ENCODE measurements around the gene PLIN1.
A peak's percentile ranks its signal among the peaks of the same experiment; 100 is the strongest.
"Not testable (repeated sequence)": the region's sequence is repeated elsewhere in the genome, so short reads cannot be mapped to it uniquely, and the experiment has no call there.

PLIN1 gene

DNA sequence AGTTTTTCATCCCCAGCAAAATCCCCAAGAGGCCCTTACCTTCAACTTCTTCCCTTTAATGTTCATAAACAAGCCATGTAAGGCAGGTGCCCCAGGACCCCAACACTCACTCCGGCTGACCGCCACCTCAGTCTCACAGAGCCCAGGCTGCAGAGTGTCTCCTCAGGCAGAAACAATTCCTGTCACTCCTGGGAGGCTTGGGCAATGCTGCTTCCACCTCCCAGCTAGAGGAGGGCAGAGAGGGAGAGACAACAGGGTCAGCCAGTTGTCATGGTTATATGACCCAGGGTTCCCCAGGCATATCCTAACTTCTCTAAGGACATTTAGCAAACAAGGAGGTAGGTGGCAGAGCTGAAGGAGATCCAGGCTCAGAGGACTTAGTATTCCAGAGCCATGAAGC, at the start of gene PLIN1:
TSS of gene PLIN1 (minus strand) at position 156 of the 400 bp plus-strand sequence. CDS start 1,878 bp downstream, outside the sequence.
- no peak for DNase-seq

- no peak for DNase-seq
These were observed 49.1 kb upstream of the PLIN1 start for GRCh38 chr15:89728254-89728653.

DNA sequence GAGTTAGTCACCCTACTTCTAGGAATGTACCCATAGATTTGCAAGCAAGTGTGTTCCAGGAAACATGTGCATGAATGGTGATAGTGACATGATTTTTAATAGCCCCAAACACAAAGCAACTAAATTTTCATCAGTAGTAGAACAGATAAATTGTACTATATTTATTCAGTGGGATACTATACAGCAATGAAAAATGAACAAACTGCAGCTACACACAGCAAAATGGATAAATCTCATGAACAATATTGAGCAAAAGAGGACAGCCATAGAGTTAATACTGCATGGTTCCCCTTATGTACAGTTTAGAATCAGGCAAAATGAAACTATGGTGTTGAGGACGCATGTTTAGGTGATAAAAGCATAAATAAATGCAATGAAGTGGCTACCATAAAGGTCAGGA, 45.9 kb upstream of the PLIN1 start:
- no peak for DNase-seq

- no peak for DNase-seq
These were observed 45.5 kb upstream of the PLIN1 start for GRCh38 chr15:89724621-89725020.

DNA sequence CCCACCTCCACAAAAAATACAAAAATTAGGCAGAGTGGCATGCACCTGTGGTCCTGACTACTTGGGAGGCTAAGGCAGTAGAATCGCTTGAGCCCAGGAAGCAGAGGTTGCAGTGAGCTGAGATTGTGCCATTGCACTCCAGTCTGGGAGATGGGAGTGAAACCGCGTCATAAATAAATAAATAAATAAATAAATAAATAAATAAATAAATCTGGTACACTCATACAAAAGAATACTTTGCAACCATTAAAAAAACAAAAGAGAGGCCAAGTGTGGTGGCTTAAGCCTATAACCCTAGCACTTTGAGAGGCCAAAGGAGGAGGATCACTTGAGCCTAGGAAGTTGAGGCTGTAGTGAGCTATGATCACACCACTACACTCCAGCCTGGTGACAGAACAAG, 43.9 kb upstream of the PLIN1 start:
- no peak for DNase-seq

GRCh38 chr15:89714775-89715174, 35.6 kb upstream of the PLIN1 start:
- no peak for DNase-seq

DNA sequence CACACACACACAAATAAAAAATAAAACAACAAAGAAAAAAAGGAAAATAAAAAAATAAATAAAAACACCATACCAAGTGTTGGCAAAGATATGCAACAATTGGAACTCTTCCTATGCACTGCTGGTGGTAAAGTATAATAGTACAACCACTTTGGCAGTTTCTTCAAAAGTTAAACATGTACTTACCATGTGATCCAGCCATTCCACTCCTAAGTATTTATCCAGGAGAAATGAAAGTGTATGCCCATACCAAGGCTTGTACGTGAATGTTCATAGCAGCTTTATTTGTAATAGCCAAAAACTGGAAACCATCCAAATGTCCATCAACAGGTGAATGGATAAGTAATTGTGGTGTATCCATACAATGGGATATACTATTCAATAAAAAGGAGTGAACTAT, 28.4 kb upstream of the PLIN1 start:
- DNase-seq, result no peak

GRCh38 chr15:89704411-89704810, 25.2 kb upstream of the PLIN1 start:
- DNase-seq, result no peak

- no peak for DNase-seq
These were observed 16.0 kb upstream of the PLIN1 start for GRCh38 chr15:89695198-89695597.

- DNase-seq, result no peak
These were observed 14.5 kb upstream of the PLIN1 start for GRCh38 chr15:89693696-89694095.

- DNase-seq, result no peak
These were observed 13.9 kb upstream of the PLIN1 start for GRCh38 chr15:89693091-89693490.

- peak; percentile 60 for DNase-seq
These were observed 11.4 kb upstream of the PLIN1 start, which contains the start of the genes PEX11A and WDR93 for GRCh38 chr15:89690276-89691218. Gene PEX11A, minus strand, starts transcription at chr15:89690754. Its CDS starts 122 bp downstream, at chr15:89690632. Gene WDR93, plus strand, starts transcription at chr15:89690811. Its CDS starts 10,936 bp downstream, at chr15:89701747.

DNA sequence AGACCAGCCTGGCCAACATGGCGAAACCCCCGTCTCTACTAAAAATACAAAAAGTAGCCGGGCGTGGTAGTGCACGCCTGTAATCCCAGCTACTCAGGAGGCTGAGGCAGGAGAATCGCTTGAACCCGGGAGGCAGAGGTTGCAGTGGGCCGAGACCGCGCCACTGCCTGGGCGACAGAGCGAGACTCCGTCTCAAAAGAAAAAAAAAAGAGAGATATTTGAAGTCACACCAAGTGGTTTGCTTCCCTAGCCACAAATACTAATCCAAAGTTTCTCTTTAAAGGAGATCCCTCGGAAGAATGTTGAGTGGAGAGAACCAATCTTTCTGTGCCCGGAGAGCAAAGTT, 10.7 kb upstream of the PLIN1 start:
- not testable (repeated sequence) for DNase-seq

GRCh38 chr15:89686522-89686921, 7.4 kb upstream of the PLIN1 start:
- no peak for DNase-seq

- DNase-seq, result no peak
These were observed 6.8 kb upstream of the PLIN1 start for GRCh38 chr15:89685995-89686394.

DNA sequence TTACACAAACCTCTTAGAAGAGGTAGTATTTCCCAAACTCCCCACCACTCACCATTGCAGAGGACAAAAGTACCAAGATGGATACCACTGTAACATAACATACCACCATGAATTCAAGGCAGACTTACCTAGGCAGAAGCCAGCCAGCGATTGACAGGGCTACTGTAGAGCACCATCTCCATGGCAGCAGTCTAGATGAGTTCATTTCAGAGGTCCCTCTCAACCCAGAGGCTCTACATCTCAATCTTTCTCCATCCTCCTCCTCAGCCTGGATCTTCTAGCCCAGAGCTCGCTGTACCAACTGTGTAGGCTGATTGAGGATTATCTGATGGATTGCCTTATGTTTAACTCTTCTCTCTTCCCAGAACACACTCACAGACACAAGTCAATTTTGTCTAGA, 2.0 kb upstream of the PLIN1 start:
- no peak for DNase-seq

DNA sequence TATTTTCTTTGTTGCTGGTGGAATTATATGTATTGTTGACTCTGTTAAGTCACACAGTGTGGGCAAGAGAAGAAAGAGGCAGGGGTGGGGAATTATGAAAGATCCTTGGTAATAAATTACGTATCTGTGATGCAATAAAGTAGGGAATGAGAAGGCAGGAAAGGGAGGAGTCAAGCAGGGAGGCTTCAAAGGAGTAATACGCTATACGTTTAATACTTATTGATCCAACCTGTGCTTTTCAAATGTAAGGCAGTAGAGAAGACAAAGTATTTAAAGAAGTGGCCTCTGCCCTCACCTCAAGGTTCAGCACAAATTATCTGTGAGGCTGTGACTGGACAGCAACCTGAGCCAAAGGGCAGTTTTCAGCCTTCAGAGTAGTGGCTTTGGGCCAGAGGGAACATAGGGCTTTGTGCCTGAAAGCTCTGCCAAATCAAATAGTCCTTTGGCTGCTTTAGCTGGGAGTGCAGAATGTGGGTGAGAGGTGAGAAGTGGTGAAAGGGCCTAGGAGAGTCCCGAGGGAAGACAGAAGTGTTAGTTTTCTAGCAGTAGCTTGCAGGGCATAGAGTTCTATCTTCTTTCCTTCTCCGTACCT, 1.2 kb upstream of the PLIN1 start:
- DNase-seq, result peak; percentile 83

- DNase-seq, result no peak
These were observed 1.8 kb downstream of the PLIN1 start for GRCh38 chr15:89677381-89677780.

DNA sequence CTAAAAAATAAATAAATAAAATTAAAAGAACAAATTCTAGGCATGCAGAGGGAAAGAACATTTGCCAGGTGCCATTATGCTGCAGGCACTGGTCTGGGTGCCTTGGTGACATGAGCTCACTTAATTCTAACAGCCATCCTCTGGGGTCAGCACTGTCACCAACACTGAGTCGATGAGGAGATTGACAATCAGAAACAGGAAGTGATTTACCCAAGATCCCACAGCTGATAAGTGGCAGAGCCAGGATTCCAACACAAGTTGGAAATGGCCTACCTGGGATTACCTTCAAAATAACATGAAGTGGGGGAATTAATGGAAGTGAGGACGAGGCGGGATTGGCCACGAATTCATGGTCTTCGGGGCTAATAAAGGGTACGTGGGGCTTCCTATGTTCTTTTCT, 3.6 kb downstream of the PLIN1 start:
- no peak for DNase-seq

- no peak for DNase-seq
These were observed 4.6 kb downstream of the PLIN1 start for GRCh38 chr15:89674526-89674925.

DNA sequence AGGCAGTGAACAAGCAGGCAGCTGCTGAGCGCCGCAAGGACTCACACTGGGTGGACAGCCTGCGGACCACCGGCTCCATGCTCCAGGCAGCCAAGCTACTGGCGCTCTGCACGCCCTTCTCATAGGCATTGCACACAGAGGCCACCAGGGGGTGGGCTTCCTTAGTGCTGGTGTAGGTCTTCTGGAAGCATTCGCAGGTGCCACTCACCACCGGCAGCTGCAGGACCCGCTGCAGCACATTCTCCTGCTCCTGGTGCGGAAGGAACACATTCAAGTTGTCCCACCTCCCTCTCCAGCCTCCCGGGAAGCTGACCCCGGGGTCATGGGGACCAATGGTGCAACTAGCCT, 6.0 kb downstream of the PLIN1 start:
- DNase-seq, result peak; percentile 31

DNA sequence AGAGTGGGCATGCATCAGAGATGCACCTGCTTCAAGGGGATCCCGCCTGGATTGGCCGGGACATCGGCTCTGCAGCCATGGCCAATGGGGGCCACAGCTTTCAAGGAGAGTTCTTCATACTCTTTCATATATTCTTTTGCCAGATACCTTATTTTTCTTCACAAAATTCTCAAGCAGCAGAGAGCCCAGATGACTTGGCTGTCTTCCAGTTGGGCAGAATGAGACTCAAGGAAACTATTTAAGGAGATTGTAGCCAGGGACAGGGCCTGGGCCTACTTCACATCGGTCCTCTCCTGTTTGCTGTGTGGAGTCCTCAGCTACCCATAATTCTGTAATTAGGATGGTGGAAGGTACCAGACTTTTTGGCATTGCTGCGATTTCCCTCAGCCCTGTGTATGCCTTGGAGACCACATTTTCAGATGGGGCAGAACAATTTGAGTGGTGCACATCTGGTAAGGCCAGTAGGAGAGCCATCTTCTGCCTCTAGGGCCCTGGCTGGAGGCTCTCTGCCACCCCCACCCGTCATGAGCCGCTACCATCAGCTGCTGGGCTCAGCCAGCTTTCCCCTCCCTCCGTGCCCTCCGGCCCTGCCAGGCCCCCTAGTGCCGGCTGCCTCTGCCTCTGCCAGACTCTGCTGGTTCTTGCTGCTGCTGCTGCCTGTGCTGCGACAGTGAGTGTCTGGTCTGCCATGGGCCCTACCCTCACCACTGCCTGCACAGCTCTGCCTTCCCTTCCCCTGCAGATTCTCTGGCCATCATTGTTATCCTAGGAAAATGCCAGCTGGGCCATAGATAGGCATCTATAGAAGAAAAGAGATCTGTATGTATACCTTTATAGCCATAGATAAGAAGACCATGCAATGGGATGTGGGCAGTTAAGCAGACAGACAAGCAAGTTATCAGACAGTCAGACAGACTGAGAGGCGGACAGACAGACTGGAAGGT, 6.7 kb downstream of the PLIN1 start:
- DNase-seq, result no peak

GRCh38 chr15:89671687-89672086, 7.5 kb downstream of the PLIN1 start:
- DNase-seq, result no peak

Data from NCI-H1092 treated with DMSO at 0.1 percent for 48 hours (cell line).